Spinal cord (tissue), 10 donors: ENCODE data around the gene UTF1. TPM values are rescaled to one million over a fixed set of nuclear protein-coding genes. Genes with fewer than 3 reads are reported as not detected.

ENCODE experiments used
- DNase-seq, 6 donors: peaks; one replicate each; pipeline versions ENCODE4 v3.0.0 to v3.0.0-alpha.2; 2013 to 2015; ENCODE audit warnings: low spot score in 6 of 6, low read depth in 4 of 6
- H3K27ac ChIP-seq: one replicate; pipeline ENCODE4 v1.5.1; 2013; ENCODE audit warnings: low read depth, low read length, control low read depth
- H3K27me3 ChIP-seq: one replicate; pipeline ENCODE4 v1.6.1; 2013; ENCODE audit warnings: low read length; ENCODE audit not compliant: control insufficient read depth, insufficient read depth
- H3K36me3 ChIP-seq: one replicate; pipeline ENCODE4 v1.6.1; 2013; ENCODE audit warnings: low read length; ENCODE audit not compliant: control insufficient read depth, insufficient read depth
- H3K4me1 ChIP-seq: one replicate; pipeline ENCODE4 v1.6.1; 2013; ENCODE audit warnings: low read length; ENCODE audit not compliant: control insufficient read depth, insufficient read depth
- H3K4me3 ChIP-seq: one replicate; pipeline ENCODE4 v1.5.1; 2013; ENCODE audit warnings: low read depth, low read length, control low read depth
- H3K9me3 ChIP-seq: one replicate; pipeline ENCODE4 v1.6.1; 2013; ENCODE audit warnings: low read length; ENCODE audit not compliant: control insufficient read depth, insufficient read depth
- WGBS: methylation state at CpG from one replicate; pipeline ENCODE4 v1.1.5; 2013; ENCODE audit warnings: missing lambda C conversion rate; ENCODE audit not compliant: insufficient coverage; 5-methylcytosine and 5-hydroxymethylcytosine counted together
- polyA plus RNA-seq, 2 donors: library from polyadenylated mRNA; unstranded; fragments of 120-200 nt; gene quantifications; one replicate each; pipeline ENCODE4 v1.2.1, GENCODE V29; 2013; ENCODE audit not compliant: insufficient read length in 2 of 2
- total RNA-seq, 2 donors: library from RNA; depleted of rRNA in 1 of 2; stranded (reverse); fragments of 120-200 nt in 1 of 2; fragments of >200 nt in 1 of 2; gene quantifications; one replicate each; pipeline versions ENCODE4 v1.2.3 to v1.2.4, GENCODE V29; 2013 to 2014
- donor health status: healthy.

UTF1 gene
- total and polyA plus RNA-seq, 4 donors, result not detected

DNA sequence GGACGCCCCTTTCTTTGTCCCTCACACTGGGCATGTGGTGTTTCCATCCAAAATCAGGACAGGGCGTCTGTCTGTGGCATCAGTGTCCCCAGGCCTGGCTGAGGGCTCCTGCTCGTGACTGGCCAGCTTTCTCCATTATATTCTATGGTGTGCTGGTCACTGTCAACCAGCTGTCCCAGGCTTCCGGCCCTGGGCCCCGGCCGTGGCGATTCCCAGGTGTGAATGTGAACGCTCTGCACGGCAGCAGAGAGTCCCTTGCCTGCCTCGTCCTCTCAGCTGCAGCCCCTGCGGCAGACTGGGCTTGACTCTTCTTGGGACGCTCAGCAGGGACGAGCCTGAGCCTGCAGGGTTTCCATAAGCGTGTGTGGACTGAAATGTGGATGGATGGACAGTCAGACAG lies 5.9 kb upstream of the UTF1 start:
- H3K27ac ChIP-seq, result no peak overlapping the region
- peaks cover 49% of the 10 kb centered on the region for H3K36me3 ChIP-seq
- no peak for DNase-seq
- no peak overlapping the region for H3K4me3 ChIP-seq
- 82% methylated on average over 11 of the region's 14 CpGs for WGBS
- no peaks in the 10 kb centered on the region for H3K9me3 ChIP-seq
- H3K4me1 ChIP-seq, result peaks cover under 1% of the 10 kb centered on the region
- peaks cover 18% of the 10 kb centered on the region for H3K27me3 ChIP-seq

DNA sequence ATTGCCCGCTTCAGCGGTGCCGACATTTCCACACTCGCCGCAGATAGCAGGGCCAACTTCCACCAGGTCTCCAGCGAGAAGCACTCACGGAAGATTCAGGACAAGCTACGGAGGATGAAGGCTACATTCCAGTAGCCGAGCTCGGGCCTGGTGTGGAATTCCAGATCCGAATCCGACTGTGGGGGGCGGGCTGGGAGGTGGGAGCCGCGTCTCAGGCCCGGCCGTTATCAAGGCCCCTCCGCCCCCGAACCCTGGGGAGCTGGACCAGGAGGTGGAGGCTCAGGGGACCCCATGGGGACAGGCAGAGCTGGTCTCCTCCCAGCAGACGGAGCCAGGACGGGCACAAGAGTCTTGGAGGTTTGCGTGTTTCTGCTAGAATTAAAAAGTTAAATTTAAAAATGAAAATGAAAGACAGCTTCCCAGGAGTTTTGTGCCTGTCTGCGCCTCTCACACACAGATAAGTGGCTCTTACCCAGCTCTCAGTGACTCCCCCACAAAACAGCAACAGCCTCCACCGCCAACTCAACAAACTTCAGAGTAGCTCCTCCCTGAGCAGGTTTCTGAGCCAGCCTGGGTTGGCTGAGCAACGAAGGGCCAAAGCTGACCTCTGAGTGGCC lies 5.2 kb upstream of the UTF1 start:
- Histone ChIP-seq H3K27ac (no peak overlapping the region), H3K9me3 (no peaks in the 10 kb centered on the region), H3K27me3 (peaks cover 26% of the 10 kb centered on the region), H3K36me3 (peaks cover 41% of the 10 kb centered on the region), H3K4me3 (no peak overlapping the region), H3K4me1 (peaks cover 8% of the 10 kb centered on the region)
- 67% methylated on average over 24 of the region's 25 CpGs for WGBS
- DNase-seq, result no peak

DNA sequence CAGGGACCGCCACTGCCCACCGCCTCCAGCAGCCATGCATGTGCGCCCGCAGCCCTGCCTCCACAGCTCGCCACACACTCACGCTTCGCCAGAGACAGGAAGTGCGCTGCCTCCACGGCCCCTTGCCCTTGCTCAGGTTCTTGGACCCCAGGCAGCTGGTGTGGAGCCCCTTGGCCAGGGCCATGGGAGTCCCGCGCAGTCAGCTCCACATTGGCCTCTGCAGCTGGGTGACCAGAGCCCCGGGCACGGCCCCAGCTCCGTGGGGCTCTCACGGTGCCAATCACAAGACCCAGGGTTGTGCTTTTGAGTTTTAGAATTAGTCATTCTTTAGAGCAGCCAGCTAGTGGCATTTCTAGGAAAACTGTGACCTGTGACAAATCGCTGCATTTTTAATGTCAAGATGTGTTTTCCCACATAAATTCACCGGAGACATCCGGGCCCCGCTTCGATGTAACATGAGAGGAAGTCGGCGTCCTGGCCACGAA lies 4.3 kb upstream of the UTF1 start:
- Histone ChIP-seq H3K36me3 (peaks cover 40% of the 10 kb centered on the region), H3K4me1 (peaks cover 8% of the 10 kb centered on the region), H3K4me3 (no peak overlapping the region), H3K9me3 (no peaks in the 10 kb centered on the region), H3K27me3 (peaks cover 26% of the 10 kb centered on the region), H3K27ac (no peak overlapping the region)
- WGBS, result 85% methylated on average over 23 of the region's 23 CpGs
- no peak for DNase-seq

DNA sequence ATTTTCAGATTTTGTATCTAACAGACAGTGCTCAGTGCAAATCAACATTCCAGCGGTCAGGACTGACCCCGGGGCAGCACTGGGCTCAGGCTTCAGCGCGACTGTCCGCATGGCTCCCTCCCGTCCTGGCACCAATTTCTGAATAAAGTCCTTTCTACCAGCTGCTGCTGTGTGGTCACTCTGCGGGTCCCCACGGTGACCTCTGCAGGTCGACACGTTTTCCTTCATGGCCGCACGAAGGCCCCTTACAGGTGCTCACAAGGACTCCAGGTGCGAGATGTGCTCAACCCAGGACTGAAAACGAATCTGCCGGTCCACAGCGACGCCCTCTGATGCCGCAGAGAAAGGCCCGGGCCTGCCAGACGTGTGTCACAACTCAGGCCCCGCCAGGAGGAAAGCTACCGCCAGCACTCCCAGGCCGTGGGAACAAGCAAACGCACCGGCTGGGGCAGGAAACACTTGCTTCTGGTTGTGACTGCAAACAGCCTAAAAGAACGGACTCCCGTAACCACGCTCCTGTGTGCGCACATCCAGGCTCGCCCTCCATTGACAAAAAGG lies 3.7 kb upstream of the UTF1 start:
- Histone ChIP-seq H3K4me3 (no peak overlapping the region), H3K9me3 (no peaks in the 10 kb centered on the region), H3K27ac (no peak overlapping the region), H3K4me1 (peaks cover 11% of the 10 kb centered on the region), H3K27me3 (peaks cover 29% of the 10 kb centered on the region), H3K36me3 (peaks cover 34% of the 10 kb centered on the region)
- DNase-seq, result no peak
- WGBS, result 56% methylated on average over 30 of the region's 30 CpGs

DNA sequence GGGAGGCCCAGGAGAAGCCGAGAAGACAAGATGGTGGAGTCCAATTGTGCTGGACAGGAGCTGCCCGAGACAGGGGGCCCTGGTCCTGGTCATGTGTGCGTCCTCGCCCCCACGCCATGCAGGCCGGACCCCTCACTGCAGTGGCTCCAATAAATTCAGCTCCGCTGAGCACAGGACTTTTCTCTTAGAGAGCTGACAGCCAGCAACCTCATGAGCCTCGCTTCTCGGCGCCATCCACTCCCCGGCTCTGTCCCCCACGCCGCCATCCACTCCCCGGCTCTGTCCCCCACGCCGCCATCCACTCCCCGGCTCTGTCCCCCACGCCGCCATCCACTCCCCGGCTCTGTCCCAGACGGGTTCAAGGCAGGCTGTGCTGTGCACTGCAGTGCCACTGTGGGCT lies 2.8 kb upstream of the UTF1 start:
- Histone ChIP-seq H3K9me3 (no peaks in the 10 kb centered on the region), H3K4me3 (no peak overlapping the region), H3K36me3 (peaks cover 32% of the 10 kb centered on the region), H3K4me1 (peaks cover 13% of the 10 kb centered on the region), H3K27me3 (peaks cover 39% of the 10 kb centered on the region), H3K27ac (no peak overlapping the region)
- 77% methylated on average over 21 of the region's 21 CpGs for WGBS
- no peak for DNase-seq

DNA sequence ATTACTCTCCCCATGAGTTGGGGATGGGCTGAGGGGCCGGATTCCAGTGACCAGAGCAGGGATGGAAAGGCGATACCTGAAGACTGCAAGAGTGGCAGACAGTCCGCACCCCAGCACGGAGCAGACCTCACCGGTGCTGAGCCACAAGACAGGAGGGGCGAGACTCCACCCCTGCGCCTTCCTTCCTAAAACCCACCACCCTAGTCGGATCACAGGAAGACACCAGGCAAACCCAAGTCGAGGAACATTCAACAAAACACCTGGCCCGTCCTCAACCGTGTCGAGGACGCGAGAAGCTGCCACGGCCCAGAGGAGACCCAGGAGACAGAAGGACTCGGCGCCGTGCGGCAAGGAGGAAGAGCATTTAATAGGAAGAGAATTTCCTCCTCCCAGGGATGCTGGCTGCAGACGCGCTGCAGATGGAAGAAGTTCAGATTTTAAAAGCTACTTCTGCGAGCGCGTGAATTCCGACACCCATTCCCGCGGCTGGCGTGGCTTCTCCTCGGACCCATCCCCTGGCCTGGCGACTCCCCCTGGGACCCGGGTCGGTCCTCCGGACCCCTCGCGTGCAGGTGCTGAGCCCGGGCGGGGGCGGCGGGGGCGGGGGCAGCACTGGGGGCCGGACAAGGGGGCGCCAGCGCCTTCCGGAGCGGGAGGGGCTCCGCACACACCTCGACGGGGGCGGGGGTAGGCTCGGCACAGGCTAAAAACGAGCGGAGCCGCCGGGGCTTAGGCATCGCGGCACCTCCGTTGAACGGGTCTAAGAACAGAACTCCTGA lies 563 bp upstream of the UTF1 start:
- H3K27ac ChIP-seq, result no peak overlapping the region
- DNase-seq, result peak in 2 of 6 donors; percentile 33 to 44
- H3K4me3 ChIP-seq, result no peak overlapping the region
- H3K27me3 ChIP-seq, result peaks cover 58% of the 10 kb centered on the region
- 4% methylated on average over 54 of the region's 58 CpGs for WGBS
- no peaks in the 10 kb centered on the region for H3K9me3 ChIP-seq
- H3K4me1 ChIP-seq, result peaks cover 13% of the 10 kb centered on the region
- H3K36me3 ChIP-seq, result peaks cover 28% of the 10 kb centered on the region

DNA sequence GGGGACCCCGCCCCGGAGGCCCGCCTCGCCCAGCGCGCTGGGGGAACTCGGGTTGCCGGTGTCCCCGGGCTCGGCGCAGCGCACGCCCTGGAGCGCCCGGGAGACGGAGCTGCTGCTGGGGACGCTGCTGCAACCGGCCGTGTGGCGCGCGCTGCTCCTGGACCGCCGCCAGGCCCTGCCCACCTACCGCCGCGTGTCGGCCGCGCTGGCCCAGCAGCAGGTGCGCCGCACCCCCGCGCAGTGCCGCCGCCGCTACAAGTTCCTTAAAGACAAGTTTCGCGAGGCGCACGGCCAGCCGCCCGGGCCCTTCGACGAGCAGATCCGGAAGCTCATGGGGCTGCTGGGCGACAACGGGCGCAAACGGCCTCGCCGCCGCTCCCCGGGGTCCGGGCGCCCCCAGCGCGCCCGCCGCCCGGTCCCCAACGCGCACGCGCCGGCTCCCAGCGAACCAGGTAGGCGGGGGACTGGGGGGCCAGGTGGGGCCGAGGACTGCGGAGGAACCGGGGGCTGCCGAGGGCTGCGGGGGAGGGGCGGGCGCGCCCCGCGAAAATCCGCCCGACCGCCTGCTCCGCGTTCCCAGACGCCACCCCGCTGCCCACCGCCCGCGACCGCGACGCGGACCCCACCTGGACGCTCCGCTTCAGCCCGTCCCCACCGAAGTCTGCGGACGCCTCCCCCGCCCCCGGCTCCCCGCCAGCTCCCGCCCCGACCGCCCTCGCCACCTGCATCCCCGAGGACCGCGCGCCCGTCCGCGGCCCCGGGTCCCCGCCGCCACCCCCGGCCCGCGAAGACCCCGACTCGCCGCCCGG lies 574 bp downstream of the UTF1 start:
- WGBS, result under 1% methylated on average over 120 of the region's 122 CpGs
- H3K36me3 ChIP-seq, result peaks cover 18% of the 10 kb centered on the region
- no peak overlapping the region for H3K4me3 ChIP-seq
- peak in 3 of 6 donors; percentile 5 to 22 (median 22) for DNase-seq
- no peaks in the 10 kb centered on the region for H3K9me3 ChIP-seq
- H3K27me3 ChIP-seq, result peaks cover 64% of the 10 kb centered on the region
- no peak overlapping the region for H3K27ac ChIP-seq
- peaks cover 16% of the 10 kb centered on the region for H3K4me1 ChIP-seq

DNA sequence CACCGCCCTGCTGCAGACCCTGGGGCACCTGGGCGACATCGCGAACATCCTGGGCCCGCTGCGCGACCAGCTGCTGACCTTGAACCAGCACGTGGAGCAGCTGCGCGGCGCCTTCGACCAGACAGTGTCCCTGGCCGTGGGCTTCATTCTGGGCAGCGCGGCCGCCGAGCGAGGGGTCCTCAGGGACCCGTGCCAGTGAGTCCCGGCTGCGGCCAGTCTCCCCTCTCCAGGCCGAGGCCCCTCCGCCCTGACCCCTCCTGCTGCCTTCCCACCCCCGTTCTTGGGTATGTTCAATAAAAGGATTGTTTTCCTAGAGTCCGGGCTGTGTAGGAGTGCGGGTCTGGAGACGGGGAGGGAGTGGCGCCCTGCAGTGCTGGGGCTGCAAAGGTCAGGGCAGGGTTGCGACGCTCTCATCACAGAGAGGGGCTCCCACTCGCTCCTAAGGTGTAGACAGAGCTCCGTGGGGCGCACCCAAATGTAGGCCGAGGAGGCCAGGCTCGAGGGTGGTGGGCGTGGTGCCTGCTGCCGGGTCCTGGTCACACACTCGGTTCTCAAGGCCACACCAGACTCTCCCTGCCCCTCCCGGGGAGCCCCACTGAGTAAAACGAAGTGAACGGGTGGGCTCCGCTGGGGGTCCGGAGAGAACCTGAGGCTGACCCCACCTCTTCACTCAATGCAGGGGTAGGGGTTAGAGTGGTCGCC lies 1.4 kb downstream of the UTF1 start:
- H3K4me1 ChIP-seq, result peaks cover 19% of the 10 kb centered on the region
- no peaks in the 10 kb centered on the region for H3K9me3 ChIP-seq
- peaks cover 11% of the 10 kb centered on the region for H3K36me3 ChIP-seq
- H3K27me3 ChIP-seq, result peaks cover 71% of the 10 kb centered on the region
- WGBS, result 12% methylated on average over 33 of the region's 44 CpGs
- DNase-seq, result no peak
- H3K4me3 ChIP-seq, result no peak overlapping the region
- H3K27ac ChIP-seq, result no peak overlapping the region
